Tibial artery (tissue), 4 donors: ENCODE results near the gene UGT1A5.

ENCODE experiments used
- DNase-seq, 2 donors: peaks; one replicate each; pipeline ENCODE4 v3.0.0-alpha.2; 2019
- H3K27ac ChIP-seq, 2 donors: fragments of 200-600 bp; sonication (generic) in 1 of 2; 1 replicate in 1 of 2; 2 replicates in 1 of 2; pipeline ENCODE4 v1.5.1; 2018 to 2019; ENCODE audit warnings: mild to moderate bottlenecking in 1 of 2
- H3K27me3 ChIP-seq, 2 donors: fragments of 200-600 bp; sonication (generic) in 1 of 2; one replicate each; pipeline versions ENCODE4 v1.5.1 to v1.6.0; 2016 to 2019
- H3K36me3 ChIP-seq, 3 donors: fragments of 200-600 bp; sonication (generic) in 2 of 3; one replicate each; pipeline ENCODE4 v1.5.1; 2016 to 2019; ENCODE audit warnings: mild to moderate bottlenecking in 2 of 3
- H3K4me1 ChIP-seq, 4 donors: fragments of 200-600 bp; sonication (generic) in 2 of 4; 1 replicate in 3 of 4; 2 replicates in 1 of 4; pipeline ENCODE4 v1.5.1; 2016 to 2019
- H3K4me3 ChIP-seq, 2 donors: fragments of 200-600 bp; sonication (generic) in 1 of 2; 1 replicate in 1 of 2; 2 replicates in 1 of 2; pipeline ENCODE4 v1.5.1; 2018 to 2019; ENCODE audit warnings: mild to moderate bottlenecking in 2 of 2
- H3K9me3 ChIP-seq, 3 donors: fragments of 200-600 bp; sonication (generic) in 1 of 3; one replicate each; pipeline ENCODE4 v1.5.1; 2016 to 2019
- CTCF ChIP-seq, 2 experiments: fragments of 200-600 bp in 1 of 2; fragments of 450-650 bp in 1 of 2; IDR thresholded peaks; one replicate each; pipeline ENCODE4 v1.5.1; 2017 to 2019; ENCODE audit warnings: antibody characterized with exemption in 2 of 2, mild to moderate bottlenecking in 1 of 2, moderate library complexity in 1 of 2
- intact Hi-C: fragments of 100-400 bp; cut with DNase I; formaldehyde crosslinking; loops from one replicate; pipeline ENCODE4 v1.15.0; 2023; ENCODE audit warnings: low total_unique reads

The UGT1A5 gene

GRCh38 chr2:233772153-233772552 lies 59.4 kb downstream of the UGT1A5 start:
- TF ChIP-seq CTCF (IDR thresholded peaks at IDR 0.05): no peak
- intact Hi-C loops: no loop called here
- Histone ChIP-seq H3K27me3 (no peaks in the 10 kb centered on the region), H3K27ac (no peak overlapping the region), H3K9me3 (peaks cover 0 to 7% (median 3%) of the 10 kb centered on the region in 3 donors), H3K4me3 (no peak overlapping the region), H3K36me3 (no peaks in the 10 kb centered on the region), H3K4me1 (no peaks in the 10 kb centered on the region)
- DNase-seq: no peak

GRCh38 chr2:233772583-233772982 lies 59.9 kb downstream of the UGT1A5 start:
- peaks cover 0 to 7% (median 5%) of the 10 kb centered on the region in 3 donors for H3K9me3 ChIP-seq
- no peaks in the 10 kb centered on the region for H3K4me1 ChIP-seq
- no peak for DNase-seq
- H3K4me3 ChIP-seq: no peak overlapping the region
- H3K27ac ChIP-seq: no peak overlapping the region
- no peaks in the 10 kb centered on the region for H3K36me3 ChIP-seq
- no peaks in the 10 kb centered on the region for H3K27me3 ChIP-seq
- intact Hi-C loops: no loop called here
- no peak for TF ChIP-seq CTCF (IDR thresholded peaks at IDR 0.05)

GRCh38 chr2:233773854-233774253 lies 61.1 kb downstream of the UGT1A5 start:
- Histone ChIP-seq H3K27ac (no peak overlapping the region), H3K4me1 (no peaks in the 10 kb centered on the region), H3K9me3 (peaks cover 0 to 7% (median 5%) of the 10 kb centered on the region in 3 donors), H3K4me3 (no peak overlapping the region), H3K27me3 (no peaks in the 10 kb centered on the region), H3K36me3 (no peaks in the 10 kb centered on the region)
- no peak for TF ChIP-seq CTCF (IDR thresholded peaks at IDR 0.05)
- DNase-seq: no peak
- intact Hi-C loops: no loop called here

- intact Hi-C loops: no loop called here
- peaks cover 0 to 7% (median 5%) of the 10 kb centered on the region in 3 donors for H3K9me3 ChIP-seq
- no peak for TF ChIP-seq CTCF (IDR thresholded peaks at IDR 0.05)
Observed at GRCh38 chr2:233775414-233775813, 62.7 kb downstream of the UGT1A5 start.

GRCh38 chr2:233778030-233778429 lies 65.3 kb downstream of the UGT1A5 start, which contains the start of gene MROH2A:
TSS of gene MROH2A (plus strand) at chr2:233778330. CDS start at chr2:233779359, 1,029 bp downstream.
- Histone ChIP-seq H3K36me3 (no peaks in the 10 kb centered on the region), H3K27ac (no peak within 1 kb of the TSS), H3K4me3 (no peak within 1 kb of the TSS), H3K27me3 (no peaks in the 10 kb centered on the region), H3K4me1 (no peaks in the 10 kb centered on the region), H3K9me3 (peaks cover 0 to 7% (median 5%) of the 10 kb centered on the region in 3 donors)
- no peak for DNase-seq
- intact Hi-C loops: no loop called here
- TF ChIP-seq CTCF (IDR thresholded peaks at IDR 0.05): no peak

More at GRCh38 chr2:233775414-233775813, 62.7 kb downstream of the UGT1A5 start:
- H3K27ac ChIP-seq: no peak overlapping the region
- H3K4me3 ChIP-seq: no peak overlapping the region
- no peaks in the 10 kb centered on the region for H3K4me1 ChIP-seq
- no peak for DNase-seq
- no peaks in the 10 kb centered on the region for H3K36me3 ChIP-seq
- no peaks in the 10 kb centered on the region for H3K27me3 ChIP-seq

GRCh38 chr2:233779722-233780121 lies 67.0 kb downstream of the UGT1A5 start:
- Histone ChIP-seq H3K36me3 (no peaks in the 10 kb centered on the region), H3K27me3 (no peaks in the 10 kb centered on the region), H3K4me1 (no peaks in the 10 kb centered on the region), H3K4me3 (no peak overlapping the region), H3K27ac (no peak overlapping the region), H3K9me3 (peaks cover 0 to 7% (median 5%) of the 10 kb centered on the region in 3 donors)
- no peak for TF ChIP-seq CTCF (IDR thresholded peaks at IDR 0.05)
- no peak for DNase-seq
- intact Hi-C loops: no loop called here
